ENCODE data around the gene LDB1.

LDB1 gene

GRCh38 chr10:102131286-102132170 is 11.4 kb upstream of the LDB1 start:
- Mint-ChIP-seq H3K36me3 (peaks cover 9% of the 10 kb centered on the region), H3K4me3 (no peak overlapping the region), H3K27ac (no peak overlapping the region), H3K9me3 (no peaks in the 10 kb centered on the region), H3K4me1 (peaks cover 31% of the 10 kb centered on the region), H3K27me3 (peaks cover 3% of the 10 kb centered on the region)
- no peak for DNase-seq
- CTCF ChIA-PET: interaction anchor here (0.8 to 2.5 kb wide), 9 partner anchors 8 to 299 kb away, joined by 3 to 20 read pairs (median 5); partner anchors contain the start of gene NOLC1

GRCh38 chr10:102123223-102123622 is 3.1 kb upstream of the LDB1 start:
- DNase-seq: no peak
- Mint-ChIP-seq H3K4me3 (no peak overlapping the region), H3K4me1 (peaks cover 25% of the 10 kb centered on the region), H3K36me3 (no peaks in the 10 kb centered on the region), H3K27me3 (no peaks in the 10 kb centered on the region), H3K9me3 (no peaks in the 10 kb centered on the region), H3K27ac (no peak overlapping the region)
- CTCF ChIA-PET: interaction anchor here (0.6 to 2.0 kb wide), 4 partner anchors 9 to 42 kb away, joined by 3 to 10 read pairs (median 5); partner anchors contain the start of gene PPRC1

GRCh38 chr10:102122450-102122849 is 2.3 kb upstream of the LDB1 start:
- H3K9me3 Mint-ChIP-seq: no peaks in the 10 kb centered on the region
- H3K27me3 Mint-ChIP-seq: no peaks in the 10 kb centered on the region
- no peak overlapping the region for H3K4me3 Mint-ChIP-seq
- no peak for DNase-seq
- no peaks in the 10 kb centered on the region for H3K36me3 Mint-ChIP-seq
- H3K27ac Mint-ChIP-seq: no peak overlapping the region
- peaks cover 32% of the 10 kb centered on the region for H3K4me1 Mint-ChIP-seq
- CTCF ChIA-PET: interaction anchor here (1.0 to 2.0 kb wide), 3 partner anchors 9 to 11 kb away, joined by 3 to 10 read pairs (median 6); partner anchors contain the start of gene PPRC1

- Mint-ChIP-seq H3K36me3 (no peaks in the 10 kb centered on the region), H3K4me3 (peak overlapping the region; percentile 80), H3K27me3 (no peaks in the 10 kb centered on the region), H3K9me3 (no peaks in the 10 kb centered on the region), H3K4me1 (peaks cover 38% of the 10 kb centered on the region), H3K27ac (peak overlapping the region; percentile 73)
- no peak for DNase-seq
- CTCF ChIA-PET: interaction anchor here (1.3 kb wide), 1 partner anchor 10 kb away, joined by 10 read pairs; no protein-coding TSS in a partner anchor
Measured at GRCh38 chr10:102121739-102122372, 1.7 kb upstream of the LDB1 start.

GRCh38 chr10:102120991-102121738 is 997 bp upstream of the LDB1 start:
- Mint-ChIP-seq H3K27me3 (no peaks in the 10 kb centered on the region), H3K4me1 (peaks cover 45% of the 10 kb centered on the region), H3K27ac (peak overlapping the region; percentile 93), H3K36me3 (no peaks in the 10 kb centered on the region), H3K4me3 (peak overlapping the region; percentile 80), H3K9me3 (no peaks in the 10 kb centered on the region)
- DNase-seq: peak; percentile 37
- CTCF ChIA-PET: interaction anchor here (1.3 kb wide), 1 partner anchor 11 kb away, joined by 10 read pairs; no protein-coding TSS in a partner anchor

GRCh38 chr10:102119417-102120141 is 589 bp downstream of the LDB1 start:
- peak; percentile 67 for DNase-seq
- peaks cover 59% of the 10 kb centered on the region for H3K4me1 Mint-ChIP-seq
- no peaks in the 10 kb centered on the region for H3K9me3 Mint-ChIP-seq
- no peaks in the 10 kb centered on the region for H3K36me3 Mint-ChIP-seq
- peak overlapping the region; percentile 80 for H3K4me3 Mint-ChIP-seq
- H3K27me3 Mint-ChIP-seq: no peaks in the 10 kb centered on the region
- H3K27ac Mint-ChIP-seq: peak overlapping the region; percentile 94
- CTCF ChIA-PET: interaction anchor here (1.4 kb wide), 3 partner anchors 12 to 19 kb away, joined by 4 to 7 read pairs (median 5); partner anchors contain the start of gene PPRC1

- H3K36me3 Mint-ChIP-seq: no peaks in the 10 kb centered on the region
- DNase-seq: peak; percentile 39
- H3K27ac Mint-ChIP-seq: peak overlapping the region; percentile 94
- peaks cover 59% of the 10 kb centered on the region for H3K4me1 Mint-ChIP-seq
- H3K9me3 Mint-ChIP-seq: no peaks in the 10 kb centered on the region
- CTCF ChIA-PET: interaction anchor here (1.4 kb wide), 3 partner anchors 13 to 18 kb away, joined by 4 to 7 read pairs (median 5); partner anchors contain the start of gene PPRC1
- no peaks in the 10 kb centered on the region for H3K27me3 Mint-ChIP-seq
- H3K4me3 Mint-ChIP-seq: peak overlapping the region; percentile 80
Measured at GRCh38 chr10:102118867-102119266, 1.3 kb downstream of the LDB1 start.

GRCh38 chr10:102117391-102118159 is 2.6 kb downstream of the LDB1 start:
- Mint-ChIP-seq H3K27ac (peak overlapping the region; percentile 94), H3K9me3 (no peaks in the 10 kb centered on the region), H3K4me1 (peaks cover 69% of the 10 kb centered on the region), H3K36me3 (peaks cover 5% of the 10 kb centered on the region), H3K27me3 (no peaks in the 10 kb centered on the region), H3K4me3 (peak overlapping the region; percentile 80)
- peak; percentile 77 for DNase-seq
- CTCF ChIA-PET: interaction anchor here (1.0 to 1.4 kb wide), 4 partner anchors 14 to 45 kb away, joined by 3 to 5 read pairs (median 4); partner anchors contain the start of gene PPRC1

GRCh38 chr10:102116656-102117055 is 3.5 kb downstream of the LDB1 start:
- H3K9me3 Mint-ChIP-seq: no peaks in the 10 kb centered on the region
- H3K4me1 Mint-ChIP-seq: peaks cover 73% of the 10 kb centered on the region
- H3K4me3 Mint-ChIP-seq: peak overlapping the region; percentile 80
- H3K27ac Mint-ChIP-seq: peak overlapping the region; percentile 94
- CTCF ChIA-PET: interaction anchor here (1.3 kb wide), 1 partner anchor 16 kb away, joined by 4 read pairs; the partner anchor contains the start of gene PPRC1
- no peaks in the 10 kb centered on the region for H3K27me3 Mint-ChIP-seq
- no peak for DNase-seq
- peaks cover 5% of the 10 kb centered on the region for H3K36me3 Mint-ChIP-seq

- peaks cover 11% of the 10 kb centered on the region for H3K36me3 Mint-ChIP-seq
- no peak for DNase-seq
- no peaks in the 10 kb centered on the region for H3K27me3 Mint-ChIP-seq
- CTCF ChIA-PET: interaction anchor here (0.8 kb wide), 1 partner anchor 114 kb away, joined by 3 read pairs; no protein-coding TSS in a partner anchor
- peak overlapping the region; percentile 80 for H3K4me3 Mint-ChIP-seq
- H3K9me3 Mint-ChIP-seq: no peaks in the 10 kb centered on the region
- H3K27ac Mint-ChIP-seq: peak overlapping the region; percentile 94
- H3K4me1 Mint-ChIP-seq: peaks cover 69% of the 10 kb centered on the region
Measured at GRCh38 chr10:102115775-102116174, 4.4 kb downstream of the LDB1 start.

GRCh38 chr10:102114861-102115618 is 5.1 kb downstream of the LDB1 start:
- H3K4me3 Mint-ChIP-seq: peak overlapping the region; percentile 80
- no peaks in the 10 kb centered on the region for H3K9me3 Mint-ChIP-seq
- H3K27ac Mint-ChIP-seq: peak overlapping the region; percentile 94
- peak; percentile 92 for DNase-seq
- no peaks in the 10 kb centered on the region for H3K27me3 Mint-ChIP-seq
- CTCF ChIA-PET: interaction anchor here (0.9 to 1.5 kb wide), 2 partner anchors 20 to 513 kb away, joined by 3 read pairs; no protein-coding TSS in a partner anchor
- peaks cover 19% of the 10 kb centered on the region for H3K36me3 Mint-ChIP-seq
- H3K4me1 Mint-ChIP-seq: peaks cover 71% of the 10 kb centered on the region
